Measurements from ENCODE around the gene TMEM151A.

- TF ChIP-seq CTCF (IDR thresholded peaks at IDR 0.05), result no peak
- TF ChIP-seq EP300 (IDR thresholded peaks at IDR 0.05), result no peak
- no peak for TF ChIP-seq POLR2A (IDR thresholded peaks at IDR 0.05)
Measured at GRCh38 chr11:66275396-66275795, 16.3 kb upstream of the TMEM151A start.
